ENCODE measurements around the gene RPL35. TPM values are rescaled to one million over a fixed set of nuclear protein-coding genes. Genes with fewer than 3 reads are reported as not detected.

The RPL35 gene
- polyA plus RNA-seq, 1 donor (not counting 4 experiments of a cell fraction or from before 2014, with no cell fraction given) = 3,325 TPM

GRCh38 chr9:124897570-124898460 is 36.1 kb upstream of the RPL35 start:
- peaks cover 10 to 11% of the 10 kb centered on the region in 2 experiments for H3K36me3 ChIP-seq (ENCODE audit: control insufficient read depth in 2 of 2, extremely low read depth in 1 of 2, insufficient read depth in 2 of 2, low read length in 2 of 2)
- FAIRE-seq = no peak
- dilution Hi-C loops (cut with MboI; ENCODE audit: extremely low pct_ligation_motif_present, low sequenced_read_pairs) = no loop called here
- no peaks in the 10 kb centered on the region for H3K9me3 ChIP-seq (ENCODE audit: control insufficient read depth, low read depth, low read length)
- TF ChIP-seq EZH2 (IDR thresholded peaks at IDR 0.05; ENCODE audit: low read length) (no peak), CTCF (optimal IDR thresholded peaks at IDR 0.05 in 1 of 3, IDR thresholded peaks at IDR 0.05 in 1 of 3, conservative IDR thresholded peaks at IDR 0.05 in 1 of 3; ENCODE audit: extremely low read depth in 1 of 3, insufficient read depth in 2 of 3, low read length in 3 of 3) (no peak)
- no peak overlapping the region for H3K4me3 ChIP-seq (ENCODE audit: control insufficient read depth in 2 of 3, extremely low read depth in 1 of 3, insufficient read depth in 2 of 3, low read depth in 1 of 3, low read length in 3 of 3)
- H3K4me2 ChIP-seq (ENCODE audit: control insufficient read depth, extremely low read depth, insufficient read depth, low read depth, low read length) = no peak overlapping the region
- DNase-seq (ENCODE audit: low read depth, low spot score) = no peak
- H3K9ac ChIP-seq (ENCODE audit: control insufficient read depth, extremely low read depth, insufficient read depth, low read length) = no peak overlapping the region
- peaks cover 13% of the 10 kb centered on the region for H3K4me1 ChIP-seq (ENCODE audit: control insufficient read depth, extremely low read depth, insufficient read depth, low read length)
- H4K20me1 ChIP-seq (ENCODE audit: control insufficient read depth, extremely low read depth, insufficient read depth, low read length) = no peaks in the 10 kb centered on the region
- no peaks in the 10 kb centered on the region for H3K79me2 ChIP-seq (ENCODE audit: control insufficient read depth, insufficient read depth, low read length)
- H3K27me3 ChIP-seq (ENCODE audit: control insufficient read depth, extremely low read depth, insufficient read depth, low read length) = no peaks in the 10 kb centered on the region
- no peak overlapping the region for H2AFZ ChIP-seq (ENCODE audit: control insufficient read depth, low read length)
- no peaks in the 10 kb centered on the region for H3K9me1 ChIP-seq (ENCODE audit: control insufficient read depth, extremely low read depth, insufficient read depth, low read length)
- no peak overlapping the region for H3K27ac ChIP-seq (ENCODE audit: control insufficient read depth, insufficient read depth, low read length)

GRCh38 chr9:124894741-124895170 is 33.0 kb upstream of the RPL35 start:
- Histone ChIP-seq H4K20me1 (ENCODE audit: control insufficient read depth, extremely low read depth, insufficient read depth, low read length) (no peaks in the 10 kb centered on the region), H3K79me2 (ENCODE audit: control insufficient read depth, insufficient read depth, low read length) (no peaks in the 10 kb centered on the region), H3K9ac (ENCODE audit: control insufficient read depth, extremely low read depth, insufficient read depth, low read length) (no peak overlapping the region), H3K4me1 (ENCODE audit: control insufficient read depth, extremely low read depth, insufficient read depth, low read length) (peaks cover 3% of the 10 kb centered on the region), H3K27ac (ENCODE audit: control insufficient read depth, insufficient read depth, low read length) (no peak overlapping the region), H3K9me3 (ENCODE audit: control insufficient read depth, low read depth, low read length) (no peaks in the 10 kb centered on the region), H3K27me3 (ENCODE audit: control insufficient read depth, extremely low read depth, insufficient read depth, low read length) (no peaks in the 10 kb centered on the region), H3K4me3 (ENCODE audit: control insufficient read depth in 2 of 3, extremely low read depth in 1 of 3, insufficient read depth in 2 of 3, low read depth in 1 of 3, low read length in 3 of 3) (no peak overlapping the region), H3K9me1 (ENCODE audit: control insufficient read depth, extremely low read depth, insufficient read depth, low read length) (no peaks in the 10 kb centered on the region), H2AFZ (ENCODE audit: control insufficient read depth, low read length) (no peak overlapping the region), H3K4me2 (ENCODE audit: control insufficient read depth, extremely low read depth, insufficient read depth, low read depth, low read length) (no peak overlapping the region), H3K36me3 (ENCODE audit: control insufficient read depth in 2 of 2, extremely low read depth in 1 of 2, insufficient read depth in 2 of 2, low read length in 2 of 2) (peaks cover 11 to 12% of the 10 kb centered on the region in 2 experiments)
- TF ChIP-seq CTCF (optimal IDR thresholded peaks at IDR 0.05 in 1 of 3, IDR thresholded peaks at IDR 0.05 in 1 of 3, conservative IDR thresholded peaks at IDR 0.05 in 1 of 3; ENCODE audit: extremely low read depth in 1 of 3, insufficient read depth in 2 of 3, low read length in 3 of 3) = peak; percentile 56 to 70 (median 62)
- no peak for TF ChIP-seq EZH2 (IDR thresholded peaks at IDR 0.05; ENCODE audit: low read length)
- FAIRE-seq (peak; percentile 23), DNase-seq (ENCODE audit: low read depth, low spot score) (no peak)
- dilution Hi-C loops (cut with MboI; ENCODE audit: extremely low pct_ligation_motif_present, low sequenced_read_pairs) = no loop called here
